ENCODE data around the gene C7.
A peak's percentile ranks its signal among the peaks of the same experiment; 100 is the strongest.
"Not testable (repeated sequence)": the region's sequence is repeated elsewhere in the genome, so short reads cannot be mapped to it uniquely, and the experiment has no call there.

The C7 gene

GRCh38 chr5:40909264-40909663 lies at the start of gene C7:
C7 (plus strand) TSS chr5:40909497; CDS start chr5:40909611, 114 bp downstream.
- FAIRE-seq: no peak

- no peak for FAIRE-seq
Observed at GRCh38 chr5:40860711-40861110, 48.6 kb upstream of the C7 start.

- not testable (repeated sequence) for FAIRE-seq
Observed at GRCh38 chr5:40865004-40865403, 44.3 kb upstream of the C7 start.

- no peak for FAIRE-seq
Observed at GRCh38 chr5:40866844-40867243, 42.5 kb upstream of the C7 start.

- FAIRE-seq: no peak
Observed at GRCh38 chr5:40869384-40869783, 39.9 kb upstream of the C7 start.

GRCh38 chr5:40871177-40871576 lies 38.1 kb upstream of the C7 start:
- FAIRE-seq: no peak

GRCh38 chr5:40872253-40872652 lies 37.0 kb upstream of the C7 start:
- not testable (repeated sequence) for FAIRE-seq

- FAIRE-seq: no peak
Observed at GRCh38 chr5:40873286-40873880, 35.9 kb upstream of the C7 start.

GRCh38 chr5:40875958-40876357 lies 33.3 kb upstream of the C7 start:
- no peak for FAIRE-seq

GRCh38 chr5:40877371-40877988 lies 31.8 kb upstream of the C7 start:
- FAIRE-seq: no peak

- FAIRE-seq: peak; percentile 96
Observed at GRCh38 chr5:40879163-40879942, 29.9 kb upstream of the C7 start.

GRCh38 chr5:40882291-40882690 lies 27.0 kb upstream of the C7 start:
- FAIRE-seq: no peak

- FAIRE-seq: not testable (repeated sequence)
Observed at GRCh38 chr5:40883051-40883450, 26.2 kb upstream of the C7 start.

- FAIRE-seq: not testable (repeated sequence)
Observed at GRCh38 chr5:40895440-40896425, 13.6 kb upstream of the C7 start.

- no peak for FAIRE-seq
Observed at GRCh38 chr5:40904205-40904993, 4.9 kb upstream of the C7 start.

- no peak for FAIRE-seq
Observed at GRCh38 chr5:40904994-40905306, 4.3 kb upstream of the C7 start.

GRCh38 chr5:40906351-40906751 lies 2.9 kb upstream of the C7 start:
- no peak for FAIRE-seq

- FAIRE-seq: no peak
Observed at GRCh38 chr5:40909723-40910122, 426 bp downstream of the C7 start.

- FAIRE-seq: no peak
Observed at GRCh38 chr5:40911266-40911665, 2.0 kb downstream of the C7 start.

GRCh38 chr5:40914835-40915234 lies 5.5 kb downstream of the C7 start:
- no peak for FAIRE-seq

GRCh38 chr5:40915341-40915926 lies 6.1 kb downstream of the C7 start:
- FAIRE-seq: no peak

- no peak for FAIRE-seq
Observed at GRCh38 chr5:40916226-40916625, 6.9 kb downstream of the C7 start.
